Endothelial cell of umbilical vein (primary cell): Measurements from ENCODE around the gene DRC1. TPM values are rescaled to one million over a fixed set of nuclear protein-coding genes. Genes with fewer than 3 reads are reported as not detected.

Experiments used
- BruUV-seq: library from RNA; stranded (reverse); fragments of 400-500 nt; replicated peaks from 2 replicates; lab custom pipeline; 2021; lab: Mats Ljungman, UMichigan
- CTCF ChIA-PET: fragments of 300-600, 350-600 bp; sonication (Branson Sonifier 250); formaldehyde crosslinking; loops from one replicate; lab custom pipeline; 2021; ENCODE audit warnings: antibody characterized with exemption, inconsistent platforms; lab: Charles Lee
- POLR2A ChIA-PET: fragments of 300-600, 350-600 bp; sonication (Branson Sonifier 250); formaldehyde crosslinking; loops from one replicate; lab custom pipeline; 2021; ENCODE audit warnings: antibody characterized with exemption, inconsistent platforms; lab: Charles Lee
- DNase-seq: peaks from one replicate; pipeline ENCODE4 v3.0.0-alpha.2; 2011; ENCODE audit warnings: low read depth, low spot score
- FAIRE-seq: peaks from 2 replicates; lab custom pipeline; 2011; peaks lifted over from hg19 to GRCh38; lab: Jason Lieb, UNC
- H2AFZ ChIP-seq: 2 replicates; pipeline ENCODE4 v1.6.0; 2012; ENCODE audit warnings: low read depth, low read length, control low read depth, inconsistent platforms
- H3K27ac ChIP-seq: 2 replicates; pipeline ENCODE4 v1.5.1; 2011; ENCODE audit warnings: low read depth, mild to moderate bottlenecking, control low read depth, low read length, moderate library complexity; ENCODE audit not compliant: insufficient read depth
- H3K27me3 ChIP-seq, 2 experiments: 2 replicates each; pipeline versions ENCODE4 v1.6.0 to v1.6.1; 2011; ENCODE audit warnings: low read length in 2 of 2, mixed read lengths in 1 of 2; ENCODE audit not compliant: control insufficient read depth in 2 of 2, insufficient read depth in 2 of 2
- H3K36me3 ChIP-seq, 2 experiments: 2 replicates in 1 of 2; 3 replicates in 1 of 2; pipeline ENCODE4 v1.5.1; 2011; ENCODE audit warnings: low read length in 2 of 2, mild to moderate bottlenecking in 1 of 2, moderate library complexity in 1 of 2; ENCODE audit not compliant: control insufficient read depth in 2 of 2, insufficient read depth in 2 of 2; ENCODE audit errors: extremely low read depth in 1 of 2
- H3K4me1 ChIP-seq: 3 replicates; pipeline ENCODE4 v1.5.1; 2011; ENCODE audit warnings: mild to moderate bottlenecking, low read length; ENCODE audit not compliant: control insufficient read depth, insufficient read depth; ENCODE audit errors: extremely low read depth
- H3K4me2 ChIP-seq: 2 replicates; pipeline ENCODE4 v1.6.1; 2011; ENCODE audit warnings: low read length, control low read depth, mixed read lengths; ENCODE audit not compliant: insufficient read depth
- H3K4me3 ChIP-seq, 3 experiments: fragments of 200-600 bp in 1 of 3; sonication (generic), shearing (Covaris generic) in 1 of 3; replicated peaks in 1 of 3; 2 replicates each; pipeline ENCODE4 v1.5.1; 2011 to 2016; ENCODE audit warnings: control low read depth in 3 of 3, low read length in 3 of 3, mild to moderate bottlenecking in 2 of 3, inconsistent platforms in 1 of 3, low read depth in 1 of 3, moderate library complexity in 1 of 3; ENCODE audit not compliant: insufficient read depth in 1 of 3
- H3K79me2 ChIP-seq: 2 replicates; pipeline ENCODE4 v1.6.0; 2012; ENCODE audit warnings: low read length, inconsistent platforms; ENCODE audit not compliant: control insufficient read depth, insufficient read depth
- H3K9ac ChIP-seq: replicated peaks from 2 replicates; pipeline ENCODE3; 2011; ENCODE audit warnings: low read length, control low read depth; ENCODE audit not compliant: insufficient read depth; ENCODE audit errors: extremely low read depth
- H3K9me1 ChIP-seq: replicated peaks from 3 replicates; pipeline ENCODE4 v1.6.0; 2011; ENCODE audit warnings: mild to moderate bottlenecking, low read length; ENCODE audit not compliant: control insufficient read depth, insufficient read depth; ENCODE audit errors: extremely low read depth
- H3K9me3 ChIP-seq: replicated peaks from 2 replicates; pipeline ENCODE4 v1.5.1; 2012; ENCODE audit warnings: low read length, inconsistent platforms; ENCODE audit not compliant: control insufficient read depth, insufficient read depth
- H4K20me1 ChIP-seq: replicated peaks from 2 replicates; pipeline ENCODE3; 2011; ENCODE audit warnings: mild to moderate bottlenecking, low read length; ENCODE audit not compliant: control insufficient read depth, insufficient read depth; ENCODE audit errors: extremely low read depth
- CTCF ChIP-seq, 2 donors: IDR thresholded peaks; 1 replicate in 1 of 2; 2 replicates in 1 of 2; pipeline ENCODE4 v1.5.1; 2011; ENCODE audit warnings: low read length in 2 of 2, mild to moderate bottlenecking in 2 of 2, moderate library complexity in 2 of 2, control low read depth in 1 of 2, inconsistent platforms in 1 of 2, low read depth in 1 of 2; ENCODE audit not compliant: insufficient read depth in 1 of 2; ENCODE audit errors: extremely low read depth in 1 of 2
- EZH2 ChIP-seq: IDR thresholded peaks from 2 replicates; pipeline ENCODE4 v1.6.1; 2012; ENCODE audit warnings: borderline replicate concordance, low read depth, mild to moderate bottlenecking, moderate library complexity, low read length, inconsistent platforms; ENCODE audit not compliant: severe bottlenecking
- FOS ChIP-seq: IDR thresholded peaks from 2 replicates; pipeline ENCODE4 v1.6.1; 2011; ENCODE audit warnings: mild to moderate bottlenecking, low read length, moderate library complexity, borderline replicate concordance; ENCODE audit not compliant: insufficient read depth
- GATA2 ChIP-seq: IDR thresholded peaks from 2 replicates; pipeline ENCODE4 v1.7.0; 2011; ENCODE audit warnings: low read depth, mild to moderate bottlenecking, moderate library complexity, mixed read lengths, low read length; ENCODE audit not compliant: insufficient read length, insufficient read depth
- JUN ChIP-seq: IDR thresholded peaks from 2 replicates; pipeline ENCODE4 v1.6.1; 2011; ENCODE audit warnings: borderline replicate concordance, low read depth; ENCODE audit not compliant: insufficient read length, insufficient read depth
- POLR2AphosphoS5 ChIP-seq: IDR thresholded peaks from 2 replicates; pipeline ENCODE4 v1.6.1; 2012; ENCODE audit warnings: low read depth, mild to moderate bottlenecking, control low read depth, low read length, moderate library complexity; ENCODE audit not compliant: insufficient read depth
- dilution Hi-C: fragments of 300-500 bp; cut with MboI; formaldehyde crosslinking; loops from one replicate; pipeline ENCODE4 v1.15.0; 2019; ENCODE audit warnings: low sequenced_read_pairs; ENCODE audit not compliant: extremely low pct_ligation_motif_present
- intact Hi-C: fragments of 100-400 bp; cut with micrococcal nuclease; formaldehyde crosslinking; loops from one replicate; pipeline ENCODE4 v1.10.0; 2022
- polyA plus RNA-seq, 4 experiments: library from polyadenylated mRNA; depleted of rRNA in 3 of 4; stranded (reverse) in 3 of 4; unstranded in 1 of 4; fragments of >200 nt; gene quantifications; 2 replicates each; pipeline versions ENCODE4 v1.2.1 to v1.2.3, GENCODE V29; 2011 to 2012; ENCODE audit warnings: missing spikeins in 1 of 4
- total RNA-seq: library from RNA; stranded (reverse); gene quantifications from 2 replicates; pipeline ENCODE4 v1.2.3, GENCODE V29; 2021

The DRC1 gene
- total and polyA plus RNA-seq, 2 donors (not counting 3 experiments of a cell fraction or from before 2014, with no cell fraction given), result 0.44 TPM; not detected in 1

GRCh38 chr2:26384183-26384582 is 17.5 kb upstream of the DRC1 start:
- Histone ChIP-seq H3K4me1 (no peaks in the 10 kb centered on the region), H3K36me3 (peaks cover 0 to under 1% of the 10 kb centered on the region in 2 experiments), H3K27me3 (no peaks in the 10 kb centered on the region), H3K4me3 (no peak overlapping the region), H4K20me1 (no peaks in the 10 kb centered on the region), H3K79me2 (no peaks in the 10 kb centered on the region), H3K9me3 (no peaks in the 10 kb centered on the region), H3K9ac (no peak overlapping the region), H3K4me2 (no peak overlapping the region), H3K27ac (no peak overlapping the region), H2AFZ (no peak overlapping the region), H3K9me1 (no peaks in the 10 kb centered on the region)
- intact Hi-C loops, result no loop called here
- ChIA-PET CTCF (interaction anchor here (0.9 to 1.1 kb wide), 2 partner anchors 8 to 194 kb away, joined by 3 read pairs; no protein-coding TSS in a partner anchor), POLR2A (no interaction called here)
- dilution Hi-C loops, result no loop called here
- DNase-seq (no peak), FAIRE-seq (no peak)
- BruUV-seq, result no TSS peak
- TF ChIP-seq JUN (no peak), POLR2AphosphoS5 (no peak), FOS (no peak), EZH2 (no peak), GATA2 (no peak), CTCF (IDR thresholded peaks at IDR 0.05; ENCODE audit: extremely low read depth in 1 of 2, insufficient read depth in 1 of 2, low read depth in 1 of 2, low read length in 2 of 2) (no peak)
